Neural cell (in vitro differentiated cells): ENCODE results near the gene SAE1. TPM values are rescaled to one million over a fixed set of nuclear protein-coding genes. Genes with fewer than 3 reads are reported as not detected.

Experiments used
- H2AFZ ChIP-seq: fragments of 200-600, 300-800 bp; sonication (generic), shearing (Covaris generic); 2 replicates; pipeline ENCODE4 v1.6.0; 2014; ENCODE audit warnings: low read depth, mild to moderate bottlenecking, antibody characterized with exemption, low read length, moderate library complexity
- H3F3A ChIP-seq: fragments of 200-600 bp; shearing (Covaris generic); 2 replicates; pipeline ENCODE4 v1.6.1; 2016; ENCODE audit warnings: mild to moderate bottlenecking, moderate library complexity, mixed read lengths, antibody characterized with exemption, low read length; ENCODE audit not compliant: insufficient read depth, poor library complexity, severe bottlenecking
- H3K27ac ChIP-seq: fragments of 200-600, 300-800 bp; sonication (generic), shearing (Covaris generic); 2 replicates; pipeline ENCODE4 v1.5.1; 2014; ENCODE audit warnings: mild to moderate bottlenecking, low read length, moderate library complexity
- H3K27me3 ChIP-seq: fragments of 300-800, 200-600 bp; sonication (generic), shearing (Covaris generic); 2 replicates; pipeline ENCODE4 v1.6.0; 2014; ENCODE audit warnings: mild to moderate bottlenecking, low read depth, low read length, moderate library complexity; ENCODE audit not compliant: insufficient read depth
- H3K36me3 ChIP-seq: fragments of 300-800, 200-600 bp; sonication (generic), shearing (Covaris generic); 2 replicates; pipeline ENCODE4 v1.5.1; 2014; ENCODE audit warnings: mild to moderate bottlenecking, antibody characterized with exemption, low read length, moderate library complexity; ENCODE audit not compliant: insufficient read depth
- H3K4me2 ChIP-seq: fragments of 300-800, 200-600 bp; sonication (generic), shearing (Covaris generic); 2 replicates; pipeline ENCODE4 v1.6.0; 2014; ENCODE audit warnings: mild to moderate bottlenecking, low read length
- H3K4me3 ChIP-seq: fragments of 300-800, 200-600 bp; sonication (generic), shearing (Covaris generic); 2 replicates; pipeline ENCODE4 v1.5.1; 2014; ENCODE audit warnings: mild to moderate bottlenecking, low read length, moderate library complexity
- H3K79me2 ChIP-seq: fragments of 200-600 bp; shearing (Covaris generic); replicated peaks from 2 replicates; pipeline ENCODE4 v1.6.0; 2014; ENCODE audit warnings: mild to moderate bottlenecking, low read length, moderate library complexity; ENCODE audit not compliant: insufficient read depth
- H3K9ac ChIP-seq: fragments of 300-800, 200-600 bp; sonication (generic), shearing (Covaris generic); 2 replicates; pipeline ENCODE4 v1.6.1; 2016; ENCODE audit warnings: mild to moderate bottlenecking, low read length, mixed read lengths
- H3K9me2 ChIP-seq: fragments of 200-600 bp; shearing (Covaris generic); 2 replicates; pipeline ENCODE4 v1.6.1; 2016; ENCODE audit warnings: mild to moderate bottlenecking, low read length, mixed read lengths; ENCODE audit not compliant: insufficient read depth
- H3K9me3 ChIP-seq: fragments of 200-600, 300-800 bp; sonication (generic), shearing (Covaris generic); 2 replicates; pipeline ENCODE4 v1.6.1; 2016; ENCODE audit warnings: mild to moderate bottlenecking, mixed run types, low read length, moderate library complexity, mixed read lengths
- H4K20me1 ChIP-seq: fragments of 200-600 bp; shearing (Covaris generic); 2 replicates; pipeline ENCODE4 v1.6.1; 2016; ENCODE audit warnings: mild to moderate bottlenecking, mixed run types; ENCODE audit not compliant: insufficient read depth
- CTCF ChIP-seq: fragments of 450-650 bp; IDR thresholded peaks from 2 replicates; pipeline ENCODE4 v1.5.1; 2014; ENCODE audit warnings: antibody characterized with exemption, mild to moderate bottlenecking, moderate library complexity; ENCODE audit not compliant: poor library complexity, severe bottlenecking
- EP300 ChIP-seq: fragments of 450-650 bp; conservative IDR thresholded peaks from 2 replicates; pipeline ENCODE4 v1.6.1; 2014; ENCODE audit warnings: antibody characterized with exemption, mild to moderate bottlenecking, moderate library complexity; ENCODE audit not compliant: poor library complexity, severe bottlenecking
- EZH2 ChIP-seq: fragments of 200-600, 300-800 bp; shearing (Covaris generic), sonication (generic); IDR thresholded peaks from 2 replicates; pipeline ENCODE4 v1.6.1; 2014; ENCODE audit warnings: antibody characterized with exemption, low read length, borderline replicate concordance, mild to moderate bottlenecking; ENCODE audit not compliant: insufficient read depth, poor library complexity, severe bottlenecking
- MXI1 ChIP-seq: fragments of 450-650 bp; conservative IDR thresholded peaks from 2 replicates; pipeline ENCODE4 v1.6.1; 2014; ENCODE audit warnings: antibody characterized with exemption, mild to moderate bottlenecking; ENCODE audit not compliant: poor library complexity, severe bottlenecking
- POLR2AphosphoS5 ChIP-seq: IDR thresholded peaks from 2 replicates; pipeline ENCODE4 v1.6.1; 2012
- RAD21 ChIP-seq: fragments of 450-650 bp; conservative IDR thresholded peaks from 2 replicates; pipeline ENCODE4 v1.6.1; 2014; ENCODE audit warnings: antibody characterized with exemption, mild to moderate bottlenecking, moderate library complexity
- REST ChIP-seq: IDR thresholded peaks from 2 replicates; pipeline ENCODE4 v1.6.1; 2012; ENCODE audit warnings: borderline replicate concordance
- SMC3 ChIP-seq: fragments of 450-650 bp; conservative IDR thresholded peaks from 2 replicates; pipeline ENCODE4 v1.6.1; 2014; ENCODE audit warnings: antibody characterized with exemption, mild to moderate bottlenecking, moderate library complexity; ENCODE audit not compliant: poor library complexity
- TAF1 ChIP-seq: IDR thresholded peaks from 2 replicates; pipeline ENCODE4 v1.6.1; 2012; ENCODE audit warnings: low read depth
- polyA plus RNA-seq: library from polyadenylated mRNA; depleted of rRNA; stranded (reverse); fragments of >200 nt; gene quantifications from 2 replicates; pipeline ENCODE4 v1.2.3, GENCODE V29; 2014

The SAE1 gene
- polyA plus RNA-seq, 1 donor from 2014 or later, result 178 TPM

DNA sequence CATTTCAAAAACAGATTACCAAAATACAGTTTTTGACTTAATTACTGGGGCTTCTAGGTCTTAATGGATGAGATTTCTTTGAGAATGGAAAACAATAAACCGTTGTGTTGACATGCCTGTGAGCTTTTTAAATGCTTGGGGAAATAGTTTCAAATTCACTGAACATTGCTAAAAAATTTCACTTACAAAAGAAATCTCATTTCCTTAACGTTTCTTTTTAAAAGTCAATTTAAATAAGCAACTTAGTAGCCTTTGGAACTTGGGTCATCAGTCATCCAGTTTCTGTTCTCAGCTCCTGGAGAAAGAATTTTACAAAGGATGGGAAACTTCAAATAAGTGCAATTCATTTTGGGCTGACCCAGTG is 21.5 kb upstream of the SAE1 start:
- no peak for TF ChIP-seq TAF1
- no peak for TF ChIP-seq EP300
- TF ChIP-seq POLR2AphosphoS5, result no peak
- no peak for TF ChIP-seq CTCF
- TF ChIP-seq SMC3, result no peak
- no peak for TF ChIP-seq RAD21
- no peak for TF ChIP-seq REST
- no peak for TF ChIP-seq EZH2
- TF ChIP-seq MXI1, result no peak
- Histone ChIP-seq H3K9me2 (no peaks in the 10 kb centered on the region), H3K27ac (no peak overlapping the region), H3K79me2 (peaks cover 55% of the 10 kb centered on the region), H4K20me1 (no peaks in the 10 kb centered on the region), H3K4me2 (no peak overlapping the region), H2AFZ (no peak overlapping the region), H3K36me3 (no peaks in the 10 kb centered on the region), H3K9ac (no peak overlapping the region), H3K9me3 (no peaks in the 10 kb centered on the region), H3K4me3 (peak overlapping the region; percentile 90), H3F3A (peaks cover 6% of the 10 kb centered on the region), H3K27me3 (no peaks in the 10 kb centered on the region)

- peak overlapping the region; percentile 100 for H3K9ac ChIP-seq
- peak overlapping the region; percentile 100 for H3K27ac ChIP-seq
- peak overlapping the region; percentile 90 for H3K4me3 ChIP-seq
- H4K20me1 ChIP-seq, result no peaks in the 10 kb centered on the region
- peaks cover 6% of the 10 kb centered on the region for H3F3A ChIP-seq
- H3K9me2 ChIP-seq, result no peaks in the 10 kb centered on the region
- H3K79me2 ChIP-seq, result peaks cover 49% of the 10 kb centered on the region
- TF ChIP-seq REST (no peak), EZH2 (no peak), POLR2AphosphoS5 (peak; percentile 26), CTCF (no peak), EP300 (no peak), SMC3 (no peak), RAD21 (no peak), TAF1 (no peak), MXI1 (peak; percentile 59)
- no peaks in the 10 kb centered on the region for H3K9me3 ChIP-seq
- H3K4me2 ChIP-seq, result peak overlapping the region; percentile 97
- H3K36me3 ChIP-seq, result no peaks in the 10 kb centered on the region
- H3K27me3 ChIP-seq, result no peaks in the 10 kb centered on the region
- H2AFZ ChIP-seq, result no peak overlapping the region
These were observed 20.9 kb upstream of the SAE1 start for GRCh38 chr19:47109541-47110375.
